HL-60 (cell line): ENCODE data around the gene OR5T2.

Source experiments
- GABPA ChIP-seq: IDR thresholded peaks from 2 replicates; pipeline ENCODE4 v1.6.1; 2012; ENCODE audit warnings: low read depth
- POLR2AphosphoS5 ChIP-seq: IDR thresholded peaks from 2 replicates; pipeline ENCODE4 v1.6.1; 2012; ENCODE audit warnings: low read depth
- REST ChIP-seq: IDR thresholded peaks from 2 replicates; pipeline ENCODE4 v1.6.1; 2012; ENCODE audit warnings: low read depth; ENCODE audit not compliant: insufficient replicate concordance
- SPI1 ChIP-seq: IDR thresholded peaks from 2 replicates; pipeline ENCODE4 v1.6.1; 2012; ENCODE audit warnings: low read depth, mild to moderate bottlenecking, borderline replicate concordance
- TF ChIP-seq, protein P1 (sequence below): IDR thresholded peaks from one replicate; pipeline ENCODE4 v1.5.1; 2011; ENCODE audit warnings: low read length, control low read depth, inconsistent platforms; ENCODE audit not compliant: insufficient read depth

DNA sequence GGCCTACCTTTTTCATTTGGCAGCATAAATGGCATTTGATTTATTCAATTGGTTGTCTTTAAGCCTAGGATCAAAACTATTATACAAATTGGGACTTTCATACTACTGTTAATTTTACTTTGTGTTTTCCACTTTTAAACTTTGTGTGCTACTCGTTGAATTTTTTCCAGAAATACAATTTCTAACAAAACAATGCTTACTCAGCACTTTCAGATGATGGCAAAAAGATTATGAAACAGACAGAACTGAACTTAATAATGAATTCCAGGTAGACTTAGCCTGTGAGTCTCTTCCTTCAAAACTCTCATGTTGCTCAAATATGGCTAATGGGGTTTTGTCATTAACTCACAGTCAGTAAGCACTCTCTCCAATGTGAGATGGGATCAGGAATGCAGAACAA, 26.3 kb downstream of the OR5T2 start:
- TF ChIP-seq REST (no peak), POLR2AphosphoS5 (no peak), GABPA (no peak), SPI1 (no peak)
- TF ChIP-seq, protein P1, sequence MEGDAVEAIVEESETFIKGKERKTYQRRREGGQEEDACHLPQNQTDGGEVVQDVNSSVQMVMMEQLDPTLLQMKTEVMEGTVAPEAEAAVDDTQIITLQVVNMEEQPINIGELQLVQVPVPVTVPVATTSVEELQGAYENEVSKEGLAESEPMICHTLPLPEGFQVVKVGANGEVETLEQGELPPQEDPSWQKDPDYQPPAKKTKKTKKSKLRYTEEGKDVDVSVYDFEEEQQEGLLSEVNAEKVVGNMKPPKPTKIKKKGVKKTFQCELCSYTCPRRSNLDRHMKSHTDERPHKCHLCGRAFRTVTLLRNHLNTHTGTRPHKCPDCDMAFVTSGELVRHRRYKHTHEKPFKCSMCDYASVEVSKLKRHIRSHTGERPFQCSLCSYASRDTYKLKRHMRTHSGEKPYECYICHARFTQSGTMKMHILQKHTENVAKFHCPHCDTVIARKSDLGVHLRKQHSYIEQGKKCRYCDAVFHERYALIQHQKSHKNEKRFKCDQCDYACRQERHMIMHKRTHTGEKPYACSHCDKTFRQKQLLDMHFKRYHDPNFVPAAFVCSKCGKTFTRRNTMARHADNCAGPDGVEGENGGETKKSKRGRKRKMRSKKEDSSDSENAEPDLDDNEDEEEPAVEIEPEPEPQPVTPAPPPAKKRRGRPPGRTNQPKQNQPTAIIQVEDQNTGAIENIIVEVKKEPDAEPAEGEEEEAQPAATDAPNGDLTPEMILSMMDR, result no peak
